Stimulated activated CD8-positive, alpha-beta memory T cell treated with anti-CD3 and anti-CD28 coated beads, Interleukin-7, amount 100 ng/mL, for 48 hours (primary cell): Measurements from ENCODE around the gene BLID.

Experiments
- DNase-seq, 2 donors: peaks; one replicate each; pipeline ENCODE4 v3.0.0-alpha.2; 2020; ENCODE audit warnings: low read depth in 1 of 2; ENCODE audit errors: extremely low read depth in 1 of 2

BLID gene

GRCh38 chr11:122107045-122107444 lies 9.0 kb downstream of the BLID start:
- no peak for DNase-seq

DNA sequence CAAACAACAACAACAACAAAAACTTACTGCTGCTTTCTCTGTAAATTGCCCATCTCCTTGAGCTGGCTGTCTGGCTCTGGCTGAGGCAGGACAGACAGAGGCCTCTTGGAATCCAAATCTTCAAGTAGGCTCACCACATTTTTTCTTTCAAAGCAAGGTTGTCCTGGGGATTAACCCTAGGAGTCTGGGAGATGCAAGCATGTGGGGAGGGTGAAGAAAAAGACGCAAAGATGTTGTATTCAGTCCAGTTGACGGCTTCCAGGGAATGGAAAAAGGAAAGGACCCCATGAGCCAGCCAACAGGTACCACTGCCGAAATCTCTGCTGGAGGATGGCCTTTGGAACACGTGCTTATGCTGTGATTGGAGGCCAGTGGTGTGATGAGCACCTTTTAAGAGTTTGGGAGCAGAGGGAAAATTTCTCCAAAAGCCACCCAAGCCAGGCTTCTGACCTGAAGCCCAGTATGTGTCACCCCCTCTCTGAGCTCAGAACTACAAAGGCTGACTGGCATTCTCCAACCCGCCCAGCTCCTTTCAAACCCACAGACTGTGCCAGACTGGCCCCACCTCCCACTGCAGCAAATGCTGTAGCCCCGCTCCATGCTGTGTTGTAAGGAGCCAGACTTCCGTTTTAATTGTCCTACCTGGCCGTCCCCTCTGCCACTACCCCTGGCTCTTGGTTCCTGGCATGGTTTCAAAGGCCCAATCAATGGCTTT lies 10.8 kb downstream of the BLID start:
- no peak for DNase-seq

GRCh38 chr11:122104341-122104740 lies 11.7 kb downstream of the BLID start:
- DNase-seq, result no peak

- DNase-seq, result no peak
Measured at GRCh38 chr11:122103726-122104125, 12.3 kb downstream of the BLID start.

DNA sequence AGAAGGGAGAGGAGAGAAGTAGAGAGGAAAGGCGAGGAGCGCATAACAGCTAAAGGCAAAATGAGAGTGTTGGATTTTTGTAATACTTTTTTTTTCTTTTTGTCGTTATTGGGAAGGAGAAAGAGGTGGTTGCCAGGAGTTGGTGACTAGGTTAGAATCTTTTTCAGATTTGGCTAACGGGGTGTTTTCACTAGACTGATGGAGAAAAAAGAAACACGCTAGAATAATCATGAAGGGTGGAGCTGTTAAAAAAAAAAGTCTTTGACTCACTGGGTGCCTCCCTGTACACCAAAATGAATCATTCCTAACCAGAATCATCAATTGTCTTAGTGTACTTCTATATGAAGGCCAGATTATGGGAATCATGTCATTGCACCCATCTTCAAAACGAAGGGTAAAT lies 12.7 kb downstream of the BLID start:
- no peak for DNase-seq

- no peak for DNase-seq
Measured at GRCh38 chr11:122102426-122102825, 13.6 kb downstream of the BLID start.

DNA sequence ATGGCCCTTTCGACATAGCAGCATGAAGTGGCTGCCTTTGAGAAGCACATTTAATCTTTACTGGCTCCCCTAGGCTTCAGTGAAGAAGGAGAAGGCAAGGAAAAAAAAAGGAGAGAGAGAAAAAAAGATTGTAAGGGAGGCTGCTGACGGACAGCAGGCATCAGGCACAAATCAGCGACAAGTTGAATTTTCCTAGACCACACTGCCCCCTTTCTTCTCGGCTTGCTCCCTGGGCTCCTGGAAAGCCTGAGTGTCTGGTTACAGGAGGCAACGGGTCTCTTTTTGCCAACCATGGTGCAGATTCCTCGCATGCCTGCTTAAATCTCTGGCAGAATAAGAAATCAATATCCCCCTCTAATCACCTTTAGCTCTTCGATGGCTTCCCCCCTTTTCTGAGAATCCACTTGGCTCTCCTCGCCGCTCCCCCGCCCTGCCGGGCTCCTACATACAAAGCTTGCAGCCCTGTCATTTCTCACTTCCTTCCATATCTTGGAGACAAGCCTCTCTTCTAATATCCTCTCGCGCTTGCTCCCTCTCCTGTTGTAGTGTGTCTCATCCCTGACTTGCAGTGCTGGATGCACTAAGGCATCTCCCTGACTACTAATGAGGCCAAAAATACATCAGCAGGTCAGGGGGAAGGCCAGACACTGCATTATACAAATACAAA lies 14.3 kb downstream of the BLID start:
- DNase-seq, result no peak

DNA sequence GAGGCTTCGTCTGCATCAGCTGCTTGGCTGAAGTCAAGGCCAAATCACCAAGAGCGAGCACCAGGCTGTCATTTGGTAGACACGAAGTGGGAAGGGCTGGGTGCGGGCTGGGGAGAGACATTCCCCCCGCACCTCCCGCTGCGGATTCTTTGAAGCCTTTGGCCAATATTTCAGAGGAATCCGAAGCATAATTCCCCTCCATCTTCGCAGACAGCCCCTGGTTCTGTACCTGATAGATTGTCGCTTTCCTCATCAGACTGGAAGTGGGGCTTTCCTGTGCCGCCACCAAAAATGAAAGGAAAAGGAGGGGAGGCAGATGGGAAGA lies 15.3 kb downstream of the BLID start:
- DNase-seq, result no peak

- no peak for DNase-seq
Measured at GRCh38 chr11:122100037-122100755, 15.8 kb downstream of the BLID start.

- DNase-seq, result no peak
Measured at GRCh38 chr11:122099374-122100036, 16.5 kb downstream of the BLID start.

GRCh38 chr11:122098261-122098980 lies 17.6 kb downstream of the BLID start:
- no peak for DNase-seq

DNA sequence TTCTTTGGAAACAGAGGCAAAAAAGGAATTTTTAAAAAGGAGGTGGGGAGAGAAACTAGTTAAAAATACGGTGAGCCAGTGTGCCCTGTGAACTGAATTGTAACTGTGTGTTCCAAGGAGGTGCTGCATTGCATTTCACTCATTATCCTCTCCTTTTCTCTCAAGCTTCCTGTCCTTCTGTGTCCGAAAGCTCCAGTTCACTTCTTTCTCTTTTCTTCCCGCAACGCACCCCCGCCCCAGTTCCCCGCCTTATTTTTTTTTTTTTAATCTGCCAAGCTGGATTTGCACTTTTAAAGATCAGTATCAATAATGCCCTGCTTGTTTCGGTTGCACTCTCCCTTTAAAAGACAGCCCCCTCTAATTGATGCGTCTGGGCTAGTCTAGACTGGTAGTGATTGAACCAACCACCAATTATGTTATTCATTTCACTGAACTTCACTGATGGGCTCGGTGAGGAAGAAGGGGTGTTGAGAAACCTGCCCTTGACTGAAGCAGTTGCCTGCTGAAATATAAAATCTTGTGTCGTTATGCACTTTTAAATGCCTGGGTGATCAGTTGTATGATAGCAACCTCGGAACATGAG lies 18.5 kb downstream of the BLID start:
- no peak for DNase-seq

- DNase-seq, result no peak
Measured at GRCh38 chr11:122096272-122097112, 19.5 kb downstream of the BLID start.

GRCh38 chr11:122095681-122096262 lies 20.2 kb downstream of the BLID start:
- DNase-seq, result no peak

DNA sequence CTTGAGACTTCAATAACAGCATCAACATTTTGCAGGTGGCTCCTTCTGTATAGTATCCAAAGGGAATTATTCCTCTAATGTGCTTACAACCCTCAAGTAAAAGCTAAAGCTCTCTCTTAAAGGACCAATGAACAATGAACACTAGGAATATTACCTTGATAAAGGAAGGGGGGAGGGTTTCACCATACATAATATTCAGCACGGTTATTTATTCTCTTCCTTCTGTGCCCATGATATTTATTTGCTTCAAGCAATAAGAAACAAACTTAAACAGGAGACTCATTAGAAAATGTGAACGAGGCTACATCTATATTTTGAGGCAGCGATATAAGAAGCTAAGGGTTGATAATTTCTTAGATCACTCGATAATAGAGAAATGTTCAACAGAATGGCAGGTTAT lies 21.2 kb downstream of the BLID start:
- no peak for DNase-seq

DNA sequence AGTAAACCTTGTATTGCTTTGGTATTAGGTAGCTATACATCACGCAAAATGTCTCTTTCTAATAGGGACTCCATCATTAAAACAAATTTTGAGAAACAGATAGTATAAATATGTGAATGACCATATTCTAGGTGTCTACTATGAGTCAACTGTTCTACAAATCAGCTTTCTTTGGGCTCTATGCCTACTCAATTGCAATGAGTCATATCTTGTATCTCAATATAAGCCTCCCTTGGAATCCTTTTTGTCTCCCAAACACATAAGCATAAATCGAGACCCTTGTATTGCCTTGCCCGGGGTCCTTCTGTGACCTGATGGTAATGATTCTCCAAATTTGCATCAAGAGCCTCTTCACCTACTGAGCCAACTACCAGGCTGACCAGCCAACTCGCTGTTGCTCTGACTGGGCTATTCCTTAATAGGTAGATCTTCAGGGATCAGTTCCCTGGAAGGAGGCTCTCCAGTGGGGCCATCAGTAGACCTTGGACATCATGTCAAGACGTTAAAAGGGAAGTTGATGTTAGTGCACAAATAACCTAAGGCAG lies 22.2 kb downstream of the BLID start:
- DNase-seq, result no peak

- no peak for DNase-seq
Measured at GRCh38 chr11:122091835-122092234, 24.2 kb downstream of the BLID start.

- DNase-seq, result no peak
Measured at GRCh38 chr11:122089111-122089510, 26.9 kb downstream of the BLID start.

- DNase-seq, result no peak
Measured at GRCh38 chr11:122085712-122086111, 30.3 kb downstream of the BLID start.
